ENCODE data around the gene ATM.
"Not testable (repeated sequence)": the region's sequence is repeated elsewhere in the genome, so short reads cannot be mapped to it uniquely, and the experiment has no call there.

Gene ATM

DNA sequence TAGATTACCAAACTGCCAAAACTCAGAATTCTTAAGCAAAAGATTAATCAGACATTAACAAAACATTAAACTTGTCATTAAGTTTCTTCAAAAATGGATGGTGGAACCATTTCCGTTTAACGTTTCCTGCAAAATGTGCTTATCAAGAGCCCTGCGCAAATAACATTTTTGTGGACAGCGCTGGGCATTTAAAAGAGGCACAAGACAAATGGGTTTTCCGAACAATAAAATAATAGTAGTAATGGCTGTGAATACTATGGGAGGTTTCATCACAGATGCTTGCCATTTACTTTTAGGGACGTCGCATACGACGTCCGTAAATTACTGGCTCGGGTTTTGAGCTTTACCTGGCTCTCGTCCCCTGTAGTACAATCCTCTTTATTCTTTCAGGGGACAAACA, 1.5 kb upstream of the ATM start:
- no peak for DNase-seq

GRCh38 chr11:108221911-108222573, 825 bp upstream of the ATM start:
- no peak for DNase-seq

DNA sequence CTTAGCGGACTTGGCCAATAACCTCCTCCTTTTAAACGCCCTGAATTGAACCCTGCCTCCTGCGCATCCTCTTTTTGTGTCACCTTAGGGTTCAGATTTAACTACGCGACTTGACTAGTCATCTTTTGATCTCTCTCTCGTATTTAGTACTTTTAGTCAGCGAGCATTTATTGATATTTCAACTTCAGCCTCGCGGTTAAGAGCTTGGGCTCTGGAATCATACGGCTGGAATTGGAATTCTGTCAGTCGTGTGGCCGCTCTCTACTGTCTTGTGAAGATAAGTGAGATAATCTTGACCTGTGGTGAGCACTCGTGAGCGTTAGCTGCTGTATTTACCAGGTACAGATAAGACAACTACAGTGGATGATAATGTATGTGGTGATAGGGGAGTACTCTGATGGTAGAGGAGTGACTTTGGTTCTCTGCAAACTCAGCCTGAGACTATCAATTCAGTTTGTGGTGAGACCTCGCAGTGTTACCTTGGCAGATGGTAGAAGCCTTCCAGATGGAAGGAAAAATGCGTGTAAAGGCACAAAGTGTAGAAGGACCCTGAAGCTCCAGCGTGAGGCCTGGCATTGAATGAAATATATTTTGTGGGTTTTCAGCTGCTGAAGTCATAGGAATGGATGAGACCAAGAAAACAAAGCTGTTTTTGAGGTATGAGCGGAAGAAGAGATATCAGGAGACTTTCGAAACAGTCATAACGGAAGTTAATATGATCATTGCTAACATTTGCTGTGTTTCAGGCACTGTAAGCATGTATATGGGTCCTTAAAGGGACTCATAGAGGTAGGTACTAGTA, 682 bp downstream of the ATM start:
- DNase-seq: no peak

DNA sequence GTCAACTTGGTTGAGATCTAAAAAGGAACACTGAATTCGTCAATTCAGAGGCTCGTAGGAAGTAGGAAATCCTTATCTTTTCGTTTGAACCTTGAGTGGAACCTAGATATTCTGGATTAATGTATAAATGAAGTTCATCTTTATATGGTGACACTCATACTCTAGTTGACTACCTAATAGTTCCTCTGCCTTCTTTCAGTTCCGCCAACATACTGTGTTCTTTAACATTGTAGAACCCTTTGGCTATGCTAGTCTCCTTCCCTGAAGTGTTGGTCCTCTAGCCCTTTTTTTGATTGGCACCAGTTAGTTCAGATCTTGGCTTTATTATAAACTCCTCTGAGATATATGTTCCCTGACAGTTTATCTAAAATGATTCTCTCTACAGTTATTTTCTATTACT, 1.5 kb downstream of the ATM start:
- no peak for DNase-seq

DNA sequence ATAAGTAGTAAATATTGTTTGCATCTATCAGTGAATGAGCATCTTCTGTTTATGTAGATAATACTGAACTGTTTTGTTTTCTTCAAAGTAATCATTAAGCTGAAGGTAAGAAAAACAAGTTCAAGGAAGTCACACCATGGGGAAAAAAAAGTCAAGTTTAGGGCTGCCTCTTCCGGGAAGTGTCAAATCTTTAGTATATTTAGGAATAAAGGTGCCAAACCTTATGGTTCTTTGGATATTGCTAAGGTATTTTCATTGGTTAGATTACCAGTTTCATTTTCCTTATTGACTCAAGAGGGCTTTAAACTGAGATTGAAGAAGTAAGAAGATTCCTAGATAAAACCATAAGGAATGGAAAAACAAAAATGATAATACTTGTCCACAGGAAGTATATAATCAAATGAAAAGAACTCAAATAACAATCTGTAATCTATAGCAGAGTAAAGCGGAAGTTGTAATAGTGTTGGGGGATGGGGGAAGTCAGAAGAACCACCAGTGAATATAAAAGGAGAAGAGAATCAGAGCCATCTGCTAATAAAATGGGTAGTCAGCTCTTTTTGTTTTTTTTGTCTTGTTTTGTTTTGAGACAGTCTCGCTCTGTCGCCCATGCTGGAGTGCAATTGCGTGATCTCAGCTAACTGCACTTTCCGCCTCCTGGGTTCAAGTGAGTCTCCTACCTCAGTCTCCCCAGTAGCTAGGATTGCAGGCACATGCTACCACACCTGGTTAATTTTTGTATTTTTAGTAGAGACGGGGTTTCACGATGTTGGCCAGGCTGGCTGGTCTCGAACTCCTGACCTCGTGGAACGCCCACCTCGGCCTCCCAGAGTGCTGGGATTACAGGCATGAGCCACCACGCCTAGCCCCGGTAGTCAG, 2.3 kb downstream of the ATM start:
- DNase-seq: peak; percentile 70

- no peak for DNase-seq
Measured at GRCh38 chr11:108226036-108226435, 3.2 kb downstream of the ATM start.

DNA sequence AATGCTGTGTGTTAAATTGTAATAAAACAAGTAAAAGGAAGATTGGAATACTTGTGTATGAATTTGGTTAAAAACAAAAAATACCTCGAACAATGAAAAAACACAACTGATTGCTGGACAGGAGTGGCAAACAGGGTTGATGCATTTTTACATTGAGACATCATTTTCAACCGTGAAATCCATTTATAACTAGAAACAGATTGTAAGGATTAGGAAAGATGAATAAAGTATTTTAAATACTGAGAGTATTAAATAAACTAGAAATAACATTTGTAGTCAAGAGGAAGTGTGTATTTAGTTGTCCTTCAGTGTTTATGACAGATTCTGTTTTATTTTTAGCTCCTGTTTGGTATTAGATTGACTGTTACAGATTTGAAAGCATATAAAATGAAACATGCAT, 5.4 kb downstream of the ATM start:
- DNase-seq: no peak

GRCh38 chr11:108233277-108233945, 10.5 kb downstream of the ATM start:
- DNase-seq: no peak

- no peak for DNase-seq
Measured at GRCh38 chr11:108235192-108235591, 12.3 kb downstream of the ATM start.

GRCh38 chr11:108235633-108236032, 12.8 kb downstream of the ATM start:
- no peak for DNase-seq

- DNase-seq: no peak
Measured at GRCh38 chr11:108237058-108237481, 14.2 kb downstream of the ATM start.

DNA sequence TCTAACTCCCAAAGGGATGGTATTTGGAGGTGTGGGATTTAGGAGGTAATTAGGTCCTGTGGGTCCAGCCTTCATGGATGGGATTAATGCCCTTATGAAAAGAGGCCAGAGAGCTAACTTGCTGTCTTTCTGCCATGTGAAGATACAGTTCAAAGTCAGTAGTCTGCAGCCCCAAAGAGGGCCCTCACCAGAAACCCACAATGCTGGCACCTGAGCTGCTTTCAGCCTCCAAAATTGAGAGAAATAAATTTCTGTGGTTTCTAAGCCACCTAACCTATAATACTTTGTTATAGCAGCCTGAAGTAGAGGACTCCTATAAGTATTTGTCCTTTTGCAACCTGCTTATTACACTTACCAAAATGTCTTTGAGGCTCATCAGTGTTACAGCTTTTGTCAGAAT, 16.2 kb downstream of the ATM start:
- DNase-seq: no peak

DNA sequence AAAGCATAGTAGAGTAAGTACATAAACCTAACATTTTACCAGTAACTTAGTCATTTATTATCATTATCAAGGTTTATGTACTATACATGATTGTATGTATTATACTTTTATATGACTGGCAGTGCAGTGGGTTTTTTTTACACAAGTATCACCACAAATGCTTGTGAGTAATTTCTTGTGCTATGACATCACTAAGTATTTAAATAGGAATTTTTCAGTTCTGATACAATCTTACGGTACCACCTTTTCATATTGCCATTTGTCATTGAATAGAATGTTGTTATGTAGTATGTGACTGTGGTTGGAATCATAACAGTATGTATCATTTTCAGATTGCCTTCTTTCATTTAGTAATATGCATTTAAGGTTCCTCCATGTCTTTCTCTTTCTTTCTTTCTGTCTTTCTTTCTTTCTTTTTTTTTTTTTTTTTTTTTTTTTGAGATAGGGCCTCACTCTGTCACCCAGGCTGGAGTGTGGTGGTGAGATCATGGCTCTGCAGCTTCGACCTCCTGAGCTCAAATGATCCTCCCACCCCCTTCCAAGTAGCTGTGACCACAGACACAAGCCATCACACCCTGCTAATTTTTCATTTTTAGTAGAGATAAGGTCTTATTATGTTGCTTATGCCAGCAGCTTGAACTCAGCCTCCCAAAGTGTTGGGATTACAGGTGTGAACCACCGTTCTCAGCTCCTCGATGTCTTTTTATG, 18.6 kb downstream of the ATM start:
- no peak for DNase-seq

DNA sequence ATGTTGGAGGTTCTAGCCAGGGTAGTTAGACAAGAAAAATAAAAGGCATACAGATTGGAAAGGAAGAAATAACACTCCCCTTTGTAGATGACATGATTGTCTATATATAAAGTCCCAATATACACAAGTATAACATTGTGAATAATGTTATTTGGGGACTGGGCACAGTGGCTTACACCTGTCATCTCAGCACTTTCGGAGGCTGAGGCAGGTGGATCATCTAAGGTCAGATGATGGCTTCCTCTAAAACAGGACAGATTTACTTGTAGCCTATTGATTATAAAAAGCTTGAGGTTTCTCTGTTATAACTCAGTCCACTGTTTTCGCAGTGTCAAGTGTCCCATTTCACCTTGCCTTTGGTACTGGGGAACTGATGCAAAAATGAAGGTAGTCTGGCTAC, 19.6 kb downstream of the ATM start:
- no peak for DNase-seq

- DNase-seq: no peak
Measured at GRCh38 chr11:108246308-108246707, 23.4 kb downstream of the ATM start.

DNA sequence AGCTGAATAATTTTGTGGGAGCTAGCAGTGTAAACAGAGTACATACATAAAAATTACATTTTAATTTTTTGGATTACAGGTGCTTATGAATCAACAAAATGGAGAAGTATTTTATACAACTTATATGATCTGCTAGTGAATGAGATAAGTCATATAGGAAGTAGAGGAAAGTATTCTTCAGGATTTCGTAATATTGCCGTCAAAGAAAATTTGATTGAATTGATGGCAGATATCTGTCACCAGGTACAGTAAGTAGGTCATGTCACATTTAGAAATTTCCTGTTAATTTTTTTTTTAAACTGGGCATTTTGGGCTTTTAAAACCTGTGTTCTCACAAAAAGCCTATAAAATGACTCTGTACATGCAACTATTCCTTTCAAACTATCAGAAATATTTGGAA, 24.0 kb downstream of the ATM start:
- DNase-seq: no peak

- DNase-seq: no peak
Measured at GRCh38 chr11:108253176-108253575, 30.3 kb downstream of the ATM start.

- DNase-seq: no peak
Measured at GRCh38 chr11:108269583-108269982, 46.7 kb downstream of the ATM start.

GRCh38 chr11:108276985-108277616, 54.2 kb downstream of the ATM start:
- DNase-seq: not testable (repeated sequence)

DNA sequence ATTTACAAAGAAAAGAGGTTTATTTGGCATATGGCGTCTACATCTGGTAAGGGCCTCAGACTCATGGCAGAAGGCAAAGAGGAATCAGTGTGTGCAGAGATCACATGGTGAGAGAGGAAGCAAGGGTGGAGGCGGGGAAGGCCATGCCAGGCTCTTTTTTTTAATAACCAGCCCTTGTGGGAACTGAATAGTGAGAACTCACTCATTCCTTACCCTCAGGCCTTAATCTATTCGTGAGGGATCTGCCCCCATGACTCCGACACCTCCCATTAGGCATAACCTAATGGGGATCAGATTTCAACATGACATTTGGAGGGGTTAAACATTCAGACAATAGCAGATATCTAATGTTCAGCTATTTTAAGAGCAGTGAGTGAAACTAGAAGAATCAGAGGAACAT, 55.7 kb downstream of the ATM start:
- DNase-seq: no peak

DNA sequence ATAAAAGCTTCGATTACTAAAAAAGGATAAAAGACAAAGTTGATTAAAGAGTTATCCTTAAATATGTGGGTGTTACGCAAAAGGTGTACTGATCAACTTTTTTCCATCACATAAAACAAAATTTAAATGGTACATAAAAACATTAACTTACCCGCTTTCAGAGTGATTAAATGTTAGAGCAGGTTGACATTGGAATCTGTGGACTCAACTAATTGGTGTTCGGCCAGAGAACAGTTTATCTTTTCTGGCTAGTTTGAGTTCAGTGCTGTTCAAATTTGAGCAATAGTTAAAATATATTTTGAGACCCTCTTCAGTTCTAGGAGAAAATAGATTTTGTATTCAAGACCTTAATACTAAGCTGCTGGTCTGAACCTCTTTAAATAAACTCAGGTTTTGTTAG, 56.1 kb downstream of the ATM start:
- no peak for DNase-seq

DNA sequence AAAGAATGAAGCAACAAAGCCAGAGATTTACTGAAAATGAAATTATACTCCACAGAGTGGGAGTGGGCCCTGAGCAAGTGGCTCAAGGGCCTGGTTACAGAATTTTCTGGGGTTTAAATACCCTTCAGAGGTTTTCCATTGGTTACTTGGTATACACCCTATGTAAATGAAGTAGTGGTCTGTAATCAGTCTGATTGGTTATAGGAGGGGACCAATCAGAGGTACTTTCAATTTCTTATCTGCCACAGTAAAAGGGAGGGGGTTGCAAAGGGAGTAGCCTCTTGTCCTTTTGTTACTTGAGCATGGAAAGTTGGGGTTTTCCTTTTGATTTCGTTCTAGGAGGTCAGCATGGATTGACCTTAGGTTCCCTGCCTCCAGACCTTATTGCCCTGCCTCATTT, 63.5 kb downstream of the ATM start:
- DNase-seq: no peak
